ENCODE data around the gene GRB10.

DNA sequence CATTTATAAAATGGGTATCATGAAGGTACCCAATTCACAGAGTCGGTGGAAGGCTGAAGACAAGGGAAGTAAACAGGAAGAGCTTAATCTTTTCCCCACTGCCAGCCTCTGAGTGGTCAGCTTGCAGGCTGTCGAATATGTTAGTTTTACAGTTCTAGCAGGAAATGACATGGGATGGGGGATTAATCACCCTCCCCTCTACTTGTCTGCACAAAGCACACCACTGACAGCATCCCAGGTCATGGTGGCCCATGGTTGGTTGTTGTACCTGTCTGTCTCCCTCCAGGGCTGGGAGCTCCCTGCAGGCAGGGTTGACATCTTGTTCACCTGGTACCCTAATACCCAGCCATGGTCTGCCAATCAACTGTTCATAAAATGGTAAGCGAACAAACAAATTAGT is 55.6 kb downstream of the GRB10 start:
- no peak for TF ChIP-seq POLR2A (IDR thresholded peaks at IDR 0.05; ENCODE audit: low read depth, low read length)
- TF ChIP-seq POLR2AphosphoS5 (IDR thresholded peaks at IDR 0.05; ENCODE audit: low read depth, low read length): no peak
- no peak for TF ChIP-seq TAF1 (IDR thresholded peaks at IDR 0.05; ENCODE audit: borderline replicate concordance, low read depth, low read length)

Measured in GM12892 (cell line).